OCI-LY1 (cell line): ENCODE measurements around the gene SNAPC4.

ENCODE experiments used
- EZH2 ChIP-seq: fragments of 200-600 bp; sonication (generic), shearing (Covaris generic); IDR thresholded peaks from 2 replicates; pipeline ENCODE4 v1.8.0; 2017; ENCODE audit warnings: borderline replicate concordance, mixed run types, mild to moderate bottlenecking, antibody characterized with exemption, low read length, moderate library complexity, mixed read lengths
- TF ChIP-seq, protein P1 (sequence below): fragments of 200-600 bp; sonication (generic), shearing (Covaris generic); IDR thresholded peaks from 2 replicates; pipeline ENCODE4 v1.5.1; 2017; ENCODE audit warnings: mild to moderate bottlenecking, antibody characterized with exemption, low read length, moderate library complexity, mixed read lengths

DNA sequence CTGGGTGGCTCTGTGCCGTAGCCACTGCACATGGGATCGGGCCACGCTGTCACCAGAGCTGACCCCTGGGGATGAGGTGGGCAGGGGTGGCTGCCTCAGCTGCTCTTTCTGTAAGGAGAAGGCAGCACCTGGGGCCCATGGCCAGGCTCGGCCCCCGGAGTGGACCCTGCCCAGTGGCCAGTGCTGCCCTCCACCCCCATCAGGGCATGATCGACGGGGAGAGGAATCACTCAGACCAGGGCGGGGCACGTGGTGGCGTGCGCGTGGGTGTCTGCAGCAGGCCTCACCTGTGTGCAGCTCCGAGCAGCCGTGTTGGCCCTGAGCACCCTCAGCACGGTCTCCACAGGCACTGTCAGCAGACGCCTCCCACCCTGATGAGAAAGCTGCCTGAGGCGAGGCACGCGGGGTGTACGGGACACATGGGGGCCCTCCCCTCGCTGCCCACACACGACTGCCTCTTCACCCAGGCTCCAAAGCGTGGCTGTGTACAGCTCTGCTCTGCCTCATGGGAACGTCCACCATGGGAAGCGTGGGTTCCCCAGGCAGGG is 17.9 kb downstream of the SNAPC4 start:
- TF ChIP-seq, protein P1, sequence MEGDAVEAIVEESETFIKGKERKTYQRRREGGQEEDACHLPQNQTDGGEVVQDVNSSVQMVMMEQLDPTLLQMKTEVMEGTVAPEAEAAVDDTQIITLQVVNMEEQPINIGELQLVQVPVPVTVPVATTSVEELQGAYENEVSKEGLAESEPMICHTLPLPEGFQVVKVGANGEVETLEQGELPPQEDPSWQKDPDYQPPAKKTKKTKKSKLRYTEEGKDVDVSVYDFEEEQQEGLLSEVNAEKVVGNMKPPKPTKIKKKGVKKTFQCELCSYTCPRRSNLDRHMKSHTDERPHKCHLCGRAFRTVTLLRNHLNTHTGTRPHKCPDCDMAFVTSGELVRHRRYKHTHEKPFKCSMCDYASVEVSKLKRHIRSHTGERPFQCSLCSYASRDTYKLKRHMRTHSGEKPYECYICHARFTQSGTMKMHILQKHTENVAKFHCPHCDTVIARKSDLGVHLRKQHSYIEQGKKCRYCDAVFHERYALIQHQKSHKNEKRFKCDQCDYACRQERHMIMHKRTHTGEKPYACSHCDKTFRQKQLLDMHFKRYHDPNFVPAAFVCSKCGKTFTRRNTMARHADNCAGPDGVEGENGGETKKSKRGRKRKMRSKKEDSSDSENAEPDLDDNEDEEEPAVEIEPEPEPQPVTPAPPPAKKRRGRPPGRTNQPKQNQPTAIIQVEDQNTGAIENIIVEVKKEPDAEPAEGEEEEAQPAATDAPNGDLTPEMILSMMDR: no peak
- no peak for TF ChIP-seq EZH2
